ENCODE results near the gene AOPEP.

Gene AOPEP

GRCh38 chr9:94726495-94727191, at the start of gene AOPEP:
AOPEP (plus strand) TSS chr9:94726699; CDS start chr9:94759784, 33,085 bp downstream.
- peak; percentile 100 for DNase-seq (ENCODE audit: insufficient read length, low spot score)
- peak; percentile 98 for FAIRE-seq

GRCh38 chr9:94677929-94678328, 48.6 kb upstream of the AOPEP start:
- DNase-seq (ENCODE audit: insufficient read length, low spot score) (no peak), FAIRE-seq (no peak)
- no peak for TF ChIP-seq POLR2A (IDR thresholded peaks at IDR 0.05; ENCODE audit: low read depth, low read length)

More at GRCh38 chr9:94726495-94727191, at the start of gene AOPEP:
- TF ChIP-seq POLR2A (IDR thresholded peaks at IDR 0.05; ENCODE audit: low read depth, low read length): peak; percentile 74

GRCh38 chr9:94679587-94679986, 46.9 kb upstream of the AOPEP start:
- DNase-seq (ENCODE audit: insufficient read length, low spot score): no peak
- TF ChIP-seq POLR2A (IDR thresholded peaks at IDR 0.05; ENCODE audit: low read depth, low read length): no peak
- FAIRE-seq: no peak

- no peak for TF ChIP-seq POLR2A (IDR thresholded peaks at IDR 0.05; ENCODE audit: low read depth, low read length)
- no peak for DNase-seq (ENCODE audit: insufficient read length, low spot score)
- FAIRE-seq: no peak
Measured at GRCh38 chr9:94680020-94680419, 46.5 kb upstream of the AOPEP start.

- FAIRE-seq: no peak
- DNase-seq (ENCODE audit: insufficient read length, low spot score): no peak
Measured at GRCh38 chr9:94680621-94681020, 45.9 kb upstream of the AOPEP start.

GRCh38 chr9:94681508-94681907, 45.0 kb upstream of the AOPEP start:
- FAIRE-seq (peak; percentile 95), DNase-seq (ENCODE audit: insufficient read length, low spot score) (peak; percentile 90)
- no peak for TF ChIP-seq POLR2A (IDR thresholded peaks at IDR 0.05; ENCODE audit: low read depth, low read length)

More at GRCh38 chr9:94680621-94681020, 45.9 kb upstream of the AOPEP start:
- no peak for TF ChIP-seq POLR2A (IDR thresholded peaks at IDR 0.05; ENCODE audit: low read depth, low read length)

GRCh38 chr9:94685359-94685758, 41.1 kb upstream of the AOPEP start:
- FAIRE-seq (no peak), DNase-seq (ENCODE audit: insufficient read length, low spot score) (no peak)
- no peak for TF ChIP-seq POLR2A (IDR thresholded peaks at IDR 0.05; ENCODE audit: low read depth, low read length)

- TF ChIP-seq POLR2A (IDR thresholded peaks at IDR 0.05; ENCODE audit: low read depth, low read length): no peak
- DNase-seq (ENCODE audit: insufficient read length, low spot score) (no peak), FAIRE-seq (no peak)
Measured at GRCh38 chr9:94687451-94687850, 39.0 kb upstream of the AOPEP start.

GRCh38 chr9:94690344-94690743, 36.2 kb upstream of the AOPEP start:
- FAIRE-seq (no peak), DNase-seq (ENCODE audit: insufficient read length, low spot score) (no peak)
- no peak for TF ChIP-seq POLR2A (IDR thresholded peaks at IDR 0.05; ENCODE audit: low read depth, low read length)

- DNase-seq (ENCODE audit: insufficient read length, low spot score) (no peak), FAIRE-seq (no peak)
- no peak for TF ChIP-seq POLR2A (IDR thresholded peaks at IDR 0.05; ENCODE audit: low read depth, low read length)
Measured at GRCh38 chr9:94692601-94693000, 33.9 kb upstream of the AOPEP start.

- DNase-seq (ENCODE audit: insufficient read length, low spot score) (no peak), FAIRE-seq (no peak)
- TF ChIP-seq POLR2A (IDR thresholded peaks at IDR 0.05; ENCODE audit: low read depth, low read length): no peak
Measured at GRCh38 chr9:94693485-94694204, 32.9 kb upstream of the AOPEP start.

GRCh38 chr9:94696545-94696944, 30.0 kb upstream of the AOPEP start:
- FAIRE-seq (no peak), DNase-seq (ENCODE audit: insufficient read length, low spot score) (no peak)
- TF ChIP-seq POLR2A (IDR thresholded peaks at IDR 0.05; ENCODE audit: low read depth, low read length): no peak

GRCh38 chr9:94697972-94698581, 28.4 kb upstream of the AOPEP start:
- DNase-seq (ENCODE audit: insufficient read length, low spot score): peak; percentile 23
- peak; percentile 20 for FAIRE-seq

GRCh38 chr9:94699715-94700373, 26.7 kb upstream of the AOPEP start:
- no peak for FAIRE-seq

More at GRCh38 chr9:94697972-94698581, 28.4 kb upstream of the AOPEP start:
- TF ChIP-seq POLR2A (IDR thresholded peaks at IDR 0.05; ENCODE audit: low read depth, low read length): no peak

More at GRCh38 chr9:94699715-94700373, 26.7 kb upstream of the AOPEP start:
- no peak for TF ChIP-seq POLR2A (IDR thresholded peaks at IDR 0.05; ENCODE audit: low read depth, low read length)
- no peak for DNase-seq (ENCODE audit: insufficient read length, low spot score)
